ENCODE data around the gene JOSD2. TPM values are rescaled to one million over a fixed set of nuclear protein-coding genes. Genes with fewer than 3 reads are reported as not detected.

JOSD2 gene
- total and polyA plus RNA-seq, 9 of the 15 experiments (the other 6 are each of a cell fraction or from before 2014, with no cell fraction given) = 0.06 to 14.4 (median 3.1) TPM

DNA sequence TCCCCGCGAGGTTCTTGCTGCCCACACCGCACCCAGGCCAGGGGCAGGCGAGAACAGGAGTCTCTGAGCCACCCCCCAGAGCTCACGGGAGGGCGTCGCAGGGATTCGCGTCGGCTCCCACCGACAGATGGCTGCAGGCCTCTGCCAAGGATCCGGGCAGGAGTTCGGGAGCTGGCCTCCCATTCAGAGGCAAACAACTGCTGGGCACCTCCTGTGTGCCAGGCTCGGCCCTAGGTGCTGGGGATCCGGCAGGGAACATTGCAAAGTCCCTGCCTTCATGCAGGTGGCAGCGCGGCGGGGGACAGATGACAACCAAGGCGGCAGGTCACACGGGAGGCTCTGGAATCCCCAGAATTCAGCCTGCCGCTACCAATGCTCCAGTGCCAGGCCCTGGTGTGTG is 32.0 kb upstream of the JOSD2 start:
- no TSS peak for BruUV-seq (replicated peaks)

GRCh38 chr19:50537769-50538230 is 26.8 kb upstream of the JOSD2 start:
- no peaks in the 10 kb centered on the region for H3K36me3 ChIP-seq (ENCODE audit: control insufficient read depth, insufficient read depth, low read length)
- ChIA-PET CTCF (ENCODE audit: low intra/inter-chr PET ratio) (interaction anchor here (0.5 to 1.8 kb wide), 6 partner anchors 19 to 246 kb away, joined by 3 to 12 read pairs (median 4); no protein-coding TSS in a partner anchor), POLR2A (interaction anchor here (0.6 to 1.2 kb wide), 3 partner anchors 9 to 372 kb away, joined by 3 to 4 read pairs (median 3); no protein-coding TSS in a partner anchor)
- peaks cover 0 to under 1% of the 10 kb centered on the region in 2 experiments; a peak in 1 of 5 replicates for H3K27me3 ChIP-seq (ENCODE audit: control insufficient read depth in 2 of 2, insufficient read depth in 2 of 2, low read length in 2 of 2)
- no peak overlapping the region for H3K4me3 ChIP-seq
- no TSS peak for BruUV-seq (replicated peaks)
- FAIRE-seq (peak; percentile 94), ATAC-seq (peak; percentile 99), DNase-seq (ENCODE audit: extremely low read depth in 1 of 4, low spot score in 3 of 4) (peak; percentile 87 to 93 (median 88))
- H3K9ac ChIP-seq (ENCODE audit: insufficient read depth in 1 of 2, low read depth in 2 of 2, low read length in 2 of 2) = no peak overlapping the region
- no peaks in the 10 kb centered on the region for H3K9me1 ChIP-seq (ENCODE audit: control insufficient read depth, insufficient read depth, low read length)
- H3K79me2 ChIP-seq (ENCODE audit: control insufficient read depth, insufficient read depth, low read length) = no peaks in the 10 kb centered on the region
- H3K4me1 ChIP-seq (replicated peaks in 1 of 2; ENCODE audit: control insufficient read depth in 2 of 2, insufficient read depth in 2 of 2, low read length in 2 of 2) = peaks cover 0 to 5% of the 10 kb centered on the region in 2 experiments; a peak in 2 of 5 replicates
- peaks cover 2% of the 10 kb centered on the region; the same call in 1 of the 2 replicates for H4K20me1 ChIP-seq (replicated peaks; ENCODE audit: control insufficient read depth, insufficient read depth, low read length)
- H3K27ac ChIP-seq (ENCODE audit: extremely low read depth, low read depth, low read length) = no peak overlapping the region
- intact Hi-C loops (cut with micrococcal nuclease) (loop anchor here (1.0 to 10.0 kb wide), 6 partner anchors 19 to 385 kb away; no protein-coding TSS in a partner anchor), in situ Hi-C loops (cut with MboI) (loop anchor here (10.0 kb wide), 1 partner anchor 377 kb away; the partner anchor contains the start of gene KLK4)
- no peaks in the 10 kb centered on the region for H3K9me3 ChIP-seq (replicated peaks; ENCODE audit: control insufficient read depth, insufficient read depth, low read depth, low read length)
- no peak overlapping the region for H2AFZ ChIP-seq (ENCODE audit: low read depth, low read length)
- WGBS (ENCODE audit: insufficient coverage, low coverage, missing lambda C conversion rate) = under 1% methylated on average over 13 of the region's 15 CpGs
- H3K4me2 ChIP-seq (ENCODE audit: insufficient read depth, low read length) = no peak overlapping the region
- TF ChIP-seq NR2C1 (IDR thresholded peaks at IDR 0.05) = peak; percentile 97
- peak; percentile 98 for TF ChIP-seq NR2C1 (tag; IDR thresholded peaks at IDR 0.05)
- TF ChIP-seq XRCC5 (IDR thresholded peaks at IDR 0.05; ENCODE audit: low read depth, low read length) = 0 out of 2 replicates have a peak, but pooled peaks have one; percentile 70
- TF ChIP-seq LARP7 (IDR thresholded peaks at IDR 0.05) = peak; percentile 68; the same call in 1 of the 2 replicates
- TF ChIP-seq SMARCA5 (IDR thresholded peaks at IDR 0.05) = peak; percentile 90
- TF ChIP-seq ZNF263 (CRISPR knock-in tag; IDR thresholded peaks at IDR 0.05; ENCODE audit: borderline replicate concordance) = no peak
- TF ChIP-seq ZNF79 (CRISPR knock-in tag; IDR thresholded peaks at IDR 0.05; ENCODE audit: low read depth) = no peak
- TF ChIP-seq GATA2 (CRISPR knock-in tag; IDR thresholded peaks at IDR 0.05) = no peak
- peak; percentile 36 to 43; a peak in 2 of 4 replicates for TF ChIP-seq HDAC1 (IDR thresholded peaks at IDR 0.05)

More for the DNA sequence above, 32.0 kb upstream of the JOSD2 start:
- WGBS (ENCODE audit: insufficient coverage, low coverage, missing lambda C conversion rate) = 77% methylated on average over 18 of the region's 21 CpGs
- H3K9ac ChIP-seq (ENCODE audit: insufficient read depth in 1 of 2, low read depth in 2 of 2, low read length in 2 of 2) = no peak overlapping the region
- DNase-seq (ENCODE audit: extremely low read depth in 1 of 4, low spot score in 3 of 4) (no peak), FAIRE-seq (no peak), ATAC-seq (no peak)
- H4K20me1 ChIP-seq (replicated peaks; ENCODE audit: control insufficient read depth, insufficient read depth, low read length) = no peaks in the 10 kb centered on the region
- H3K27ac ChIP-seq (ENCODE audit: extremely low read depth, low read depth, low read length) = no peak overlapping the region
- H3K4me3 ChIP-seq = no peak overlapping the region
- TF ChIP-seq NCOA4 (IDR thresholded peaks at IDR 0.05; ENCODE audit: partially characterized antibody) (no peak), ZNF384 (IDR thresholded peaks at IDR 0.05; ENCODE audit: low read depth, low read length) (no peak), TEAD4 (IDR thresholded peaks at IDR 0.05; ENCODE audit: low read length) (no peak), TEAD4 (CRISPR knock-in tag; IDR thresholded peaks at IDR 0.05; ENCODE audit: borderline replicate concordance) (no peak)
- TF ChIP-seq, protein P1, sequence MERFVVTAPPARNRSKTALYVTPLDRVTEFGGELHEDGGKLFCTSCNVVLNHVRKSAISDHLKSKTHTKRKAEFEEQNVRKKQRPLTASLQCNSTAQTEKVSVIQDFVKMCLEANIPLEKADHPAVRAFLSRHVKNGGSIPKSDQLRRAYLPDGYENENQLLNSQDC (CRISPR knock-in tag; IDR thresholded peaks at IDR 0.05) = no peak
- ChIA-PET POLR2A (interaction anchor here (0.6 kb wide), 1 partner anchor 176 kb away, joined by 3 read pairs; no protein-coding TSS in a partner anchor), CTCF (ENCODE audit: low intra/inter-chr PET ratio) (no interaction called here)
- peaks cover 0 to 13% of the 10 kb centered on the region in 2 experiments; a peak in 2 of 5 replicates for H3K4me1 ChIP-seq (replicated peaks in 1 of 2; ENCODE audit: control insufficient read depth in 2 of 2, insufficient read depth in 2 of 2, low read length in 2 of 2)
- no peak overlapping the region for H2AFZ ChIP-seq (ENCODE audit: low read depth, low read length)
- no peaks in the 10 kb centered on the region for H3K9me3 ChIP-seq (replicated peaks; ENCODE audit: control insufficient read depth, insufficient read depth, low read depth, low read length)
- H3K27me3 ChIP-seq (ENCODE audit: control insufficient read depth in 2 of 2, insufficient read depth in 2 of 2, low read length in 2 of 2) = peaks cover 0 to 4% of the 10 kb centered on the region in 2 experiments; a peak in 1 of 5 replicates
- no peaks in the 10 kb centered on the region for H3K9me1 ChIP-seq (ENCODE audit: control insufficient read depth, insufficient read depth, low read length)
- in situ Hi-C loops (cut with MboI) = no loop called here
- H3K79me2 ChIP-seq (ENCODE audit: control insufficient read depth, insufficient read depth, low read length) = no peaks in the 10 kb centered on the region
- intact Hi-C loops (cut with micrococcal nuclease) = no loop called here
- no peaks in the 10 kb centered on the region for H3K36me3 ChIP-seq (ENCODE audit: control insufficient read depth, insufficient read depth, low read length)
- no peak overlapping the region for H3K4me2 ChIP-seq (ENCODE audit: insufficient read depth, low read length)
